HTR-8/SVneo (cell line): Measurements from ENCODE around the gene ING4.
A peak's percentile ranks its signal among the peaks of the same experiment; 100 is the strongest.

Experiments
- DNase-seq: peaks from one replicate; pipeline ENCODE4 v3.0.0; 2011; ENCODE audit warnings: low spot score, mixed read lengths; ENCODE audit not compliant: insufficient read length
- FAIRE-seq: peaks from 2 replicates; lab custom pipeline; 2011; peaks lifted over from hg19 to GRCh38; lab: Jason Lieb, UNC

Gene ING4

GRCh38 chr12:6640497-6640896, 22.4 kb downstream of the ING4 start:
- FAIRE-seq = no peak
- DNase-seq = no peak

DNA sequence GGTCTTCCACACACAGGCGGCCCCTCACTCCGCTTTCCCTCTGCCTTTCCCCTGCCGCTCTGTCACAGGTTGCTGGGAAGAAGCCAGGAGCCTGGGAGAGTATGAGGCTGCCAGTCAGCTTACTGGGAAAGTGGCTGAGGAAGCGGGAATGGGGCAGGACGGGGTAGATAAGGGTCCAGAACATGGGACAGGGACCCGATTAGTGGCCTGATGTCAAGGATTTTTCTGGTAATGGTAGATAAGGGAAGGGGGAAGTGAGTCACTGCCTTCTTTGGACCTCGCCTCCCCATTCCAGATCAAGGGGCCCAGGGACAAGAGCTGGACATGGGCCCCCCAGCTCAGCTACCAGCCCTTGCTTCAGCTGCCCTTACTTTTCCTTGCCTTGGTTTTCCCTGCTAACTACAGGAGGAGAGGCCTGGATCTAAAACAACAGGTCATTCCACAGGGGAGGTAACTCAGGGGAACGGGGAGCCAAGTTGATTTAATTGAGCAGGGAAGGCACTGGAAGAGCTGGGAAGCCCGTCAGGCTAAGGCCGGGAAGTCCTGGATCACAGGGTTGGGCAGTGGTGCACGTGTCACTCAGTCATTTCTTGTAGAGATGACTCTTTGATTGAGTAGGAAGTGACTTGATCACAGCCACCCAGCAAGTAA, 23.6 kb downstream of the ING4 start:
- DNase-seq = no peak
- FAIRE-seq = no peak

DNA sequence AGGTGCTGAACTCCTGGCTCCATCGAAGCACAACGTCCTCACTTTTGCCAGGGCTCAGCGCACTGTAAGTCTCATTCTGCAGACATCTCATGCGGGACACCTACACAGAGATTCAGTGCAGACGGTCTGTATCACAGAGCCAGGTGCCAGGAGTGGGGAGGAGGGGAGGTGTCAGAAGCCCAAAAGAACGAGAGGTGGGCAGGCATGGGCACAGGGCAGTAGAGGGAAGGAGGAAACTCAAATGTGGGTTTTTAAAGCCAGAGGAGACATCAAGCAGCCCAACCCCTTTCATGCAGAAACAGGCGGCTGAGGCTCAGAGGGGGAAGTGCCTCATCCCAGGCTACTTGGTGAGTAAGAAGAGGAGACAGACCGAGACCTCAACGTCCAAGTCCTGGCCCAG, 24.6 kb downstream of the ING4 start:
- FAIRE-seq (no peak), DNase-seq (no peak)

DNA sequence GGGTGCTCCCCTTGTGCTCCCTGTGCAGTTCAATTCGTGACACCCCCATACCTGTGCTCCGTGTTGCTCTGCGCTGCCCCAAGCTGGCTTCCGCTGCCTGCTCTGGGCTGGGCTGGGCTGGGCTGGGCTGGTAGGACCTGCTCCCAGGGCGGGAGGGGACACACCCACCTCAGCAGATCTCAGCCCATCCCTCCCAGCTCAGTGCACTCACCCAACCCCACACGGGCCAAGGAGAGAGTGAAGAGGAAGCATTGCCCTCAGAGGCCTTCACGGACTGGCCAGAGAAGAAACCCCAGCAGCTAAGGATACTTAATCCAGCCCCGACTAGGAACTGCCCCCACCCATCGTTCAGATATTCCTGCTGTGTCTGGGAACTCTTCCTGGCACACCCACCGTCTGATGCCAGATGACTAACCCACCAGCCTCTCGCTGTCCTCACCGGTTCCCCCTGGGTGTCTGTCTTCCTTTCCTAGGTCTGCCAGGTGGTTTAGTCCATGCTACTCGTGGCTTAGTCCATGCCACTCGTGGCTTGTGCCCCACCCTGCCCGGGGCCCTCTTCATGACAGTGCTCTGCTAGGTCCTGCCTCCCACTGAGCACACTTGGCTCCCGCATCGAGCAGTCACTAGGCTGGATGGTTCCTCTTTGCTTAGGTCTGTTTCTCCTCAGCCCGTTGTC, 26.9 kb downstream of the ING4 start, which contains the start of gene LPAR5:
Gene LPAR5, minus strand, starts transcription at position 104 of the 676 bp plus-strand sequence. CDS start 14,711 bp downstream, outside the sequence.
- peak; percentile 59 for DNase-seq
- peak; percentile 55 for FAIRE-seq

GRCh38 chr12:6635375-6635855, 27.5 kb downstream of the ING4 start:
- FAIRE-seq (no peak), DNase-seq (no peak)

- DNase-seq (no peak), FAIRE-seq (no peak)
These were observed 30.6 kb downstream of the ING4 start for GRCh38 chr12:6632026-6632983.

GRCh38 chr12:6631549-6631961, 31.4 kb downstream of the ING4 start:
- no peak for FAIRE-seq

GRCh38 chr12:6630736-6631135, 32.2 kb downstream of the ING4 start:
- no peak for DNase-seq
- no peak for FAIRE-seq

More at GRCh38 chr12:6631549-6631961, 31.4 kb downstream of the ING4 start:
- no peak for DNase-seq

DNA sequence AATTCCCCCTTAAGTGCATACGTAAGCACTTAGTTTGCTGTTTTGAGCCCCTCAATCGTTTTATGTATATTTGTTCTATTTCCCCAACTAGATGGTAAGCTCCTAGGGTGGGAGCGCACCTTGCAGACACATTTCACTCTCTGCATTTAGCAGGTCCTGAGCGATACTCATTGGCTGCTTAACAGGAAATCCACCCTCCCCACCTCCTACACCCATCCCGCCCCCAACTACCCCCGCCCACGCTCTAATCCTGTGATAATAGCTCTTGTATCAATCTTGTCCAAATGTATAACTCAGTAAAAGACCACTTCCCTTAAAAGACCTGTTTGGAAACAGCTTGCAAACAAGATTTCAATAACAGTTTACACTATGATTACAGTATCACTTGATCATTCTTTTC, 35.3 kb downstream of the ING4 start:
- FAIRE-seq (no peak), DNase-seq (no peak)

DNA sequence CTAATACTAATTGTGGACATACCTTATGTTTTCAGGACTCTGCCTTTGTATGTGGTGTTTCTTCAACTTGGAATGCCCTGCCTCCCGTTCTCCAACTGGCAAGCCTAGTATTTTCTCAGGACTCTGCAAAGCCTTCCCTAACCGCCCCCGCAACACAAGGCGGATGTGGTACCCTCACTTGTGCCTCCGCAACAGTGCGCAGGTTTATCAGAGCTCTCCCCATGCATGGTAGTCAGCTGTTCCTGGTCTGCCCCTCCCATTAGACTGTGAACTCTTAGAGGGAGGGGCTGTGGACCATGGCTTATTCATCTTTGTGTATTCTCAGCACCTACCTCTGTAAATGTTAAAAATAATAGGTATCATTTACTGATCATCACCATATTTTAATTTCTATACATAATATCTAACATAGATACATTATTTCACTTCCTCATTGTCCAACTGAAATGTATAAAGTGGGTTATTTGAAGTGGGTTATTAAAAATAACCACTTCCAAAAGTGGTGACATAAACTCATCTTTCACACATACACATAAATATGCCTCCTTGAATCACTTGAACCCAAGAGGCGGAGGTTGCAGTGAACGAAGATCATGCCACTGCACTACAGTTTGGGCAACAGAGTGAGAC, 36.1 kb downstream of the ING4 start:
- FAIRE-seq (no peak), DNase-seq (no peak)

DNA sequence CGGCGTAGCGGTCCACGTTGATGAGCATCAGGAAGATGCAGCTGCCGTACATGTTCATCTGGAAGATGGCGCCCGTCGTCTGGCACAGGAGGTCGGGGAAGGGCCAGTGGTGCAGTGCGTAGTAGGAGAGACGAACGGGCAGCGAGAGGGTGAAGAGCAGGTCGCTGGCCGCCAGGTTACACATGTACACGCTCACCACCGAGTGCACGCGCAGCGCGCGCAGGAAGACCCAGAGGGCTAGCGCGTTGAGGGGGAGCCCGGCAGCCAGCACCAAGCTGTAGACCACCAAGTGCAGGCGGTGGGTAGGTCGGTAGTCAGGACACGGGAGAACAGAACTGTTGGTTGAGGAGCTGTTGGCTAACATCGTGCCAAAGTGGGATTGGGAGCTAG, 42.0 kb downstream of the ING4 start:
- DNase-seq (no peak), FAIRE-seq (no peak)

- DNase-seq (no peak), FAIRE-seq (no peak)
These were observed 42.6 kb downstream of the ING4 start for GRCh38 chr12:6620137-6620884.

DNA sequence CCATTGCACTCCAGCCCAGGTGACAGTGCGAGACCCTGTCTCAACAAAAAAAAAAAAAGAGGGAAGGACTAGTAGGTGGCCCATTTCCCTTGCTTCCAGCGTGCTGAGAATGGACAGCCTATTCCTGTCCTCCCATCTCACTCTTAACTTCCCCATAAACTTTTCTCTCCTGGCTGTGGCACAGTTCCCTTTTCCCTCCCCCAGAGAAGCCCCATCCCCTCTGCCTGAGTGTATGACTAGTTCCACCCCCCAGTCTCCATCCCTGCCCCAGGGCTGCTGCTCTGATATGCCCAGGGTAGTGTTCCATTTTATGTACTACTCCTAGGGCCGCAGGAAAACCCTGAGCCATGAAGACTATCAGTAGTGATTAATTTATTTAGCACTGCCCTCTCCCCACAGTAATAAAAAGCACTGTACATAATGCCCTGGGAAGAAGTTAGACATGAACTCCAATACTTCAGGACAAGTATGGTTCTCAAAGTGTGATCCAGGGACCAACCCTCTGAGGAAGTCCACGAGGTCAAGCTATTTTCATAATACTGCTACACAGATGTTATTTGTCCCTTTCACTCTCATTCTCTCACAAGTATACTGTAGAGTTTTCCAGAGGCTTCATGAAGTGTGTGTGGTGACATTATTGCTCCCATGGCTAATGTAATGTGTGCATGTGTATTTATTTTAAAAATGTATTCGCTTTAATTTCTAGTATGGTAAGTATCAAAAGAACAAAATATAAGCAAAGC, 44.3 kb downstream of the ING4 start:
- FAIRE-seq = no peak
- DNase-seq = no peak

DNA sequence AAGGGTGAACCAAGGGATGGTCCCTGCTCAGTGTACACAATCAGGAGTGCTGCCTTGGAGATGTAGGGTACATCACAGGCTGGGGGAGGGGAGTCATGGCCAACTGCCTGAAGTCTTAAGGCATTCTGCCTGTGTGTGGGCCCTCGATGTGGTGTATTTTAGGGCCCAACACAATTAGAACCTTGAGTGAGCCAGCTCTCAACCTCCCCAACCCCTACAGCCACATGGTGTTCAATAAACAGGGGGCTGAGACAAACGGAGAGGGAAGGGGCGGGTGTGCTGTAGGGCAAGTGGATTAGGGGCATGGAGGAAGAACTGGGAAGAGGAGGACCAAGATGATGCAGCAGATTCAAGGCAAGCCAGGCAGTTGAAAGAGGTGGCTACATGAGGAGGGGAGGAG, 47.1 kb downstream of the ING4 start:
- no peak for DNase-seq
- no peak for FAIRE-seq

GRCh38 chr12:6614513-6615172, 48.3 kb downstream of the ING4 start:
- DNase-seq = no peak
- FAIRE-seq = no peak

- DNase-seq = peak; percentile 89
- FAIRE-seq = peak; percentile 91
These were observed 49.0 kb downstream of the ING4 start for GRCh38 chr12:6613776-6614512.

DNA sequence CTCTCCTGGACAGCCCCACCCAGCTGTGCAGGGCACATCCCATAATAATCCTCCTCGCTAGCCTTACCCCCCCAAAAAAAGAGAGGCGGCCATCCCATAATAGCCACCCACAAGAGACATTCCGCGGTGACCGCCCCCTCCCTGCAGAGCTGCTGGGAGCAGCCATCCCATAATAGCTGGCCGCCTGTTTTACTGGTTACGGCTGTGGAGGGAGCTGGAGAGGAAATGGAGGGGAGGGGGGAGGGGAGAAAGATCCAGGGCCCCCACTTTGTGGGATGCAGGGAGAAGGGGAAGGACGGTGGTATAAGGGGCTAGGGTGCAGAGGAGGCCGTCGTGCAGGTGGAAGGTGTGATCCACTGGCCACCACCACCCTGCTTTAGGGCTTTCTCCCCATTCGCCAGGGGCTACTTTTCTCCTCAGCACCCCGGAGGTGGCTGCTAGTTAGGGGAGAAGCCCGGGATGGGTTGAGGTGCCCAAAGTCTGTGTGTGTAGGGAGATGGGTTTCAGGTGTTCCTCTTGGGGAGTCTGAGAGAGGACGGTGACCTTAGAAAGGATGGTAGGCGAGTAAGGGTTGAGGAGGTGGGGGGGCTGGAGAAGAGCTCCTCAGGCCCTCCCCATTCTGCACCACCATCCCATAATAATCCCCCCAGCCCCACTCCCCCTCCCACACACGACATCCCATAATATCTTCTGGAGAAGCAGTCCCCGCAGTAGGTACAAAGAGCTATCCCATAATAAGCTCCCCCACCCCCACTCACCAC, 49.7 kb downstream of the ING4 start:
- DNase-seq (no peak), FAIRE-seq (peak; percentile 73)
